Measurements from ENCODE around the gene LONP1.

- TF ChIP-seq CTCF (IDR thresholded peaks at IDR 0.05; ENCODE audit: low read depth, low read length, poor library complexity, severe bottlenecking) = no peak
- TF ChIP-seq EZH2phosphoT487 (IDR thresholded peaks at IDR 0.05; ENCODE audit: borderline replicate concordance, low read length) = no peak
Observed at GRCh38 chr19:5651361-5651760, 68.6 kb downstream of the LONP1 start.

Data from DOHH2 (cell line).